GM12864 (cell line): ENCODE data around the gene CCL25.

Experiments
- DNase-seq: peaks from one replicate; pipeline ENCODE4 v3.0.0-alpha.2; 2011; ENCODE audit warnings: low read depth
- H3K4me3 ChIP-seq: 2 replicates; pipeline ENCODE4 v1.5.1; 2011; ENCODE audit warnings: mild to moderate bottlenecking, low read depth, low read length, control low read depth
- CTCF ChIP-seq: IDR thresholded peaks from 2 replicates; pipeline ENCODE4 v1.5.1; 2011; ENCODE audit warnings: low read depth, mild to moderate bottlenecking, moderate library complexity, low read length, control low read depth, inconsistent platforms; ENCODE audit errors: missing control alignments

CCL25 gene

GRCh38 chr19:8111376-8111775 is 58.8 kb downstream of the CCL25 start:
- no peak for TF ChIP-seq CTCF
- no peak overlapping the region for H3K4me3 ChIP-seq
- DNase-seq, result no peak
